ENCODE data around the gene ARSK. TPM values are rescaled to one million over a fixed set of nuclear protein-coding genes. Genes with fewer than 3 reads are reported as not detected.

The ARSK gene
- total and polyA plus RNA-seq, 12 donors: 2.4 to 6.3 (median 3.4) TPM

DNA sequence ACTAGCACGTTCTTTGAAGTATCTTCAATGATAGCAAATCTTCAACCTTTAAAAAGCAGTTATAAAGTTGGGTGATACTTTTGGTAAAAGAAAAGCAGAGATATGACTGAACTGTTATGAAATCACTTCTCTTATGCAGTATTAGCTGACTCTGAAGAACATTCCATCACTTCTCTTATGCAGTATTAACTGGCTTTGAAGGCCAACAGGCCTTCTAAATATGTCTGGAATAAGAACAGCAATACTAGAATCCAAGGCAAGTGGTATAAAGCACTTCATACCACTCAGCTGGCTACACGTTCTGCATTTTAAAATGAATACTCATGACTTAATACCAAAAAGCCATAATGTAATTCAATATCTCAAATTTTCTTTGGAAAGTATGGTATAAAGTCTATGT lies 17.4 kb upstream of the ARSK start:
- Histone ChIP-seq H3K4me3 (no peak overlapping the region), H3K36me3 (peaks cover 0 to 99% (median 26%) of the 10 kb centered on the region in 9 donors), H3K4me1 (peaks cover 0 to 13% (median 0%) of the 10 kb centered on the region in 9 donors), H3K27ac (no peak overlapping the region), H3K27me3 (no peaks in the 10 kb centered on the region), H3K9me3 (no peaks in the 10 kb centered on the region)
- DNase-seq (no peak), ATAC-seq (no peak)
- intact Hi-C loops (cut with DNase I): no loop called here
- TF ChIP-seq, protein P1, sequence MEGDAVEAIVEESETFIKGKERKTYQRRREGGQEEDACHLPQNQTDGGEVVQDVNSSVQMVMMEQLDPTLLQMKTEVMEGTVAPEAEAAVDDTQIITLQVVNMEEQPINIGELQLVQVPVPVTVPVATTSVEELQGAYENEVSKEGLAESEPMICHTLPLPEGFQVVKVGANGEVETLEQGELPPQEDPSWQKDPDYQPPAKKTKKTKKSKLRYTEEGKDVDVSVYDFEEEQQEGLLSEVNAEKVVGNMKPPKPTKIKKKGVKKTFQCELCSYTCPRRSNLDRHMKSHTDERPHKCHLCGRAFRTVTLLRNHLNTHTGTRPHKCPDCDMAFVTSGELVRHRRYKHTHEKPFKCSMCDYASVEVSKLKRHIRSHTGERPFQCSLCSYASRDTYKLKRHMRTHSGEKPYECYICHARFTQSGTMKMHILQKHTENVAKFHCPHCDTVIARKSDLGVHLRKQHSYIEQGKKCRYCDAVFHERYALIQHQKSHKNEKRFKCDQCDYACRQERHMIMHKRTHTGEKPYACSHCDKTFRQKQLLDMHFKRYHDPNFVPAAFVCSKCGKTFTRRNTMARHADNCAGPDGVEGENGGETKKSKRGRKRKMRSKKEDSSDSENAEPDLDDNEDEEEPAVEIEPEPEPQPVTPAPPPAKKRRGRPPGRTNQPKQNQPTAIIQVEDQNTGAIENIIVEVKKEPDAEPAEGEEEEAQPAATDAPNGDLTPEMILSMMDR (IDR thresholded peaks at IDR 0.05): no peak
- 67 to 71% methylated on average over 2 of the region's 2 CpGs for WGBS, 2 donors

DNA sequence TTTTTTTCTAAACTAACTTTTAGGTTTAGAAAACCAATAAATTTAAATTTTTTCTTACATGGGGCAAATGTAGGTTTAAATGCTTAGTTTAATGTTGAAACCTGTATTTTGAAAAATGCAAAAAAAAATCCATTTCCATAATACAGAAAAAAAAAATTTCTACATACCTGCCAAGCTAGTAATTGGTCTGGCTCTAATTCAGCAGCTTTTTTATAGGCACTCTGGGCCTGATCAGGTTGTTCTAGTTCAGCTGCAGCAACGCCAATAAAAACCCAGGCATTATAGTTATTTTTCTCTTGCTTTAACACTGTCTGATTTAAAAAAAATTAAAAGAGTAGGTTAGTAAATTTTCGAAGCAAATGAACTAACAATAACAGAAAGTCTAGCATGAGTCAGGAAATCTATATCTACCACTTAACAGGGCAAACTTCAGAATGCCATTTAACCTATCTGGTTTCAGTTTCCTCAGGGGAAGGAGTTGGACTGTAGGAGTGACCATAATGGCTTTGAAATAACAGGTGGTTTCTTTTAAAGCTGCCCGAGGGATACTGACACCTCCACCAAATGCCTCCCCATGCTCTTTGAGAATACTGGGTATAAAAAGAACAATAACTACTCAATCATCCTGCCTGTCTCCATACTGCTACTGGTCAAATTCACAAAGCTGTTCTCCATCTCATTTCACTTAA lies 11.7 kb upstream of the ARSK start:
- no peaks in the 10 kb centered on the region for H3K9me3 ChIP-seq
- ATAC-seq: no peak
- H3K27me3 ChIP-seq: no peaks in the 10 kb centered on the region
- H3K27ac ChIP-seq: no peak overlapping the region
- H3K4me1 ChIP-seq: peaks cover 0 to 20% (median 4%) of the 10 kb centered on the region in 9 donors
- 51 to 62% methylated on average over 3 of the region's 3 CpGs for WGBS, 2 donors
- TF ChIP-seq, protein P1 (IDR thresholded peaks at IDR 0.05): no peak
- no peak overlapping the region for H3K4me3 ChIP-seq
- intact Hi-C loops (cut with DNase I): no loop called here
- no peak for DNase-seq
- H3K36me3 ChIP-seq: peaks cover 0 to 100% (median 38%) of the 10 kb centered on the region in 9 donors

DNA sequence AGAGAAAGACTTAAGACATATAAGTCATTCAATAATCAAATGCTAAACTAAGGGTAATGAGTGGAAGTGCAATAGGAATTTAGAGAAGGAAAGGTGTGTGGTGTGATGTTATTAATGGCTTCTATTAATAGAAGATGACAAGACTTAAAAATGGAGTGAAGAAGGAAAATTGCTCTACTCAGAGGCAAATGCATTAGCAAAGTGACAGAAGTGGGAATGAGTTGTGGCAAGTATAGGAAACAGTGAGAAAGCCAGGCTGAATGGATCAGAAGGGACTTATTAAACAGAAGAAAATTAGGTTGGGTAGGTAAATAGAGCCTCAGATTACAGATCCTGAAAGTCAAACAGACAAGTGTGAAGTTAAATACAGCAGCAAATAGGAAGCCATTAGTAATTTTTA lies 5.9 kb upstream of the ARSK start:
- Histone ChIP-seq H3K27me3 (no peaks in the 10 kb centered on the region), H3K36me3 (peaks cover 0 to 76% (median 27%) of the 10 kb centered on the region in 9 donors), H3K4me1 (peaks cover 0 to 37% (median 18%) of the 10 kb centered on the region in 9 donors), H3K4me3 (no peak overlapping the region), H3K9me3 (no peaks in the 10 kb centered on the region), H3K27ac (no peak overlapping the region)
- DNase-seq: no peak
- intact Hi-C loops (cut with DNase I): loop anchor here in 1 of 10 donors (5.0 kb wide), 1 partner anchor 37 kb away; no protein-coding TSS in a partner anchor
- no peak for ATAC-seq
- TF ChIP-seq, protein P1 (IDR thresholded peaks at IDR 0.05): no peak

GRCh38 chr5:95554331-95554646 lies 612 bp upstream of the ARSK start:
- intact Hi-C loops (cut with DNase I): loop anchor here in 2 of 10 donors (10.0 kb wide), 2 partner anchors 291 to 411 kb away; partner anchors contain the start of gene ELL2 (in 1 of the 2)
- H3K9me3 ChIP-seq: no peaks in the 10 kb centered on the region
- peak overlapping the region; percentile 58 to 96 (median 74) for H3K4me3 ChIP-seq
- no peak for DNase-seq
- H3K27me3 ChIP-seq: no peaks in the 10 kb centered on the region
- peaks cover 0 to 25% (median 0%) of the 10 kb centered on the region in 9 donors for H3K36me3 ChIP-seq
- H3K4me1 ChIP-seq: peaks cover 0 to 45% (median 31%) of the 10 kb centered on the region in 9 donors
- TF ChIP-seq, protein P1 (IDR thresholded peaks at IDR 0.05): no peak
- WGBS, 2 donors: 0 to 1% methylated on average over 6 of the region's 6 CpGs
- peak overlapping the region in 9 of 10 donors; percentile 80 to 91 (median 84) for H3K27ac ChIP-seq
- ATAC-seq: peak in 3 of 8 donors; percentile 8 to 51 (median 28)
